HPDE6-E6E7 (cell line): ENCODE data around the gene ATP5PF.
"Not testable (repeated sequence)": the region's sequence is repeated elsewhere in the genome, so short reads cannot be mapped to it uniquely, and the experiment has no call there.

Source experiments
- DNase-seq: peaks from one replicate; pipeline ENCODE4 v3.0.0; 2011; ENCODE audit warnings: missing footprints; ENCODE audit errors: extremely low spot score

Gene ATP5PF

DNA sequence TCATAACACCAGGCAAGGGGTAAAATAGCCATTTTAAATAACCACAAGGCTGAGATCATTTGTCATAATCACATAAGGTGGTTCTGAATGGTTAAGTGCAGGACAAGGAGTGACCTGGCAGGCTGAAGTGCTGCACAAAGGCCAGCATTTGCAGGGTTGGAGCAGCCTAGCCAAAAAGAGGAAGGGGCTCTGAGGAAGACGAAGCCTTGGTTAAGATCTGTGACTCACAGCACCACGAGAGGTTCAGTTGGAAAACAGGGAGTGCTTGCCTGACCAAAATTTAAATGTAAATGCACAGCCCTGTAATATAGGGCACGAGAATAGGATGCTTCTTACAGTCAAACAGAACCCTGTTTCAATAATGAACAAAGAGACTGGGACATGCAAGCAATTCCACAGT, 12.1 kb downstream of the ATP5PF start:
- no peak for DNase-seq

DNA sequence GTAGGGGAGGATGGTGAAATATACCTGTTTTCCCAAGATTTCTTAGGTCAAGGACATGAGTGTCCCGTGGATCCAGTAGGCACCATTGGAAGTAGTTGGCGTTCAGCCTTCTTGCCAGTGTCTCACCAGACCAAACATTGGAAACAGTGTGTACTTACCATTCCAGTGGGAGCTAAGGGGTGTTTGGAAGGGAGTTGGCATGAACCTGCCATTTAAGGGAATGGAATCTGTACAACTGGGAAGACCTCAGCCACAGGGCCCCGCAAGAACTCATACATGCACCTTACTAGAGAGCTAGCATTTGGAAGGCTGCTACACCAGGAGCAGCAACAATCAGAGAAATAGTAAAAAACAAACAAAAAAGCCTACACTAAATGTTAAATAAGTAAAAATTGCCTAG, 12.7 kb downstream of the ATP5PF start:
- no peak for DNase-seq

DNA sequence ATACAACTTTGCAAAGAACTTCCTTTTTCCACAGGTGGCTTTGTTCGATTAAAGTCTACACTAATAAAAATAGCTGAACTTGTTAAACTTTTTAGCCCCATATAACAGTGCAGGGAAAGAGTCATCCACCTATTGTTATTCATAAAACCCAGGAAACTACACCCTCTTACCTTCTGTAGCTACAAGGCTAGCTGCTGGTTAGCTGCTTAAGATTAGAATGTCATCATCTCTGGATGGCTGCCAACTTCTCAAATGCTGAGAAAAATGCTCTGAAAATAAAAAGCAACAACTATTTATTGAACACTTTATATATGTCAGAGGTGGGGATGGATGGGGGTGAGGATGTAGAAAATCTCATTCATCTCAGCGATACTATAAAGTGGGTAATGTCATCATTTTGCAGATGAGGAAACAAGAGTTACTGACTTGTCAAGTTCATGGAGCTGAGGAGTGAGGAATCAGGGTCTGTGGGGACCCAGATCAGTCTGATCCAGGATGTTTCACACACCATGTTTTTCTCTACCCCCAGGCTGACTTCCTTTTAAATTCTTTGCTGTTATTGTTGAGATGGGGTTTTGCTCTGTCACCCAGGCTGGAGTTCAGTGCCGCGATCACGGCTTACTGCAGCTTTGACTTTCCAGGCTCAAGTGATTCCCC, 17.1 kb downstream of the ATP5PF start:
- DNase-seq: no peak

DNA sequence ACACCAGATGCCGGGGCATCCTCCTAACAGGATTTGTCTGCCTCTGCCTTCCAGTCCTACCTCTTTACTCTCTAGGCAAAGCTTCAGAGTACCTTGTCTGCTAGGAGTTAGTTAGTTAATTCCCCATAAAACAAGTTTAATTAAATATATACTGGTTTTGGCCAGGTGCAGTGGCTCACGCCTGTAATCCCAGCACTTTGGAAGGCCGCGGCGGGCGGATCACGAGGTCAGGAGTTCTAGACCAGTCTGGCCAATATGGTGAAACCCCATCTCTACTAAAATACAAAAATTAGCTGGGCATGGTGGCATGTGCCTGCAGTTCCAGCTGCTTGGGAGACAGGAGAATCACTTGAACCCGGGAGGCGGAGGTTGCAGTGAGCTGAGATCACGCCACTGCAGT, 20.6 kb downstream of the ATP5PF start:
- not testable (repeated sequence) for DNase-seq

DNA sequence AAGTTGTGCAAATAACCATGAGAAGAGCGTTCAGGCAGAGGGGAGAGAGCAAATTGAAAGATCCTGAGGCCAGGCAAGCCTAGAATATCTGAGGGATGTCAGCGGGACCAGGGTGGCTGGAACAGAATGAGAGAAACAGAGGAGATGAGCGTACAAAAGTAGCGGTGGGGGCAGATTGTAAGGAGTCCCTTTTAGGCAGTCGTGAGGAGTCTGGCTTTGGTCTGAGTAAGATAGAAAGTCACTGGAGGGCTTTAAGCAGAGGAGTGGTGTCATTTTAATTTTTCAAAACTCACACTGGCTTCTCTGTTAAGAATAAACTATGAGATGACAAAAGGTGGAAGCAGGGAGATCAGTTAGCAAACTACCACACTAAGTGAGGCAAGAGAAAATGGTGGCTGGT, 24.2 kb downstream of the ATP5PF start:
- DNase-seq: no peak

DNA sequence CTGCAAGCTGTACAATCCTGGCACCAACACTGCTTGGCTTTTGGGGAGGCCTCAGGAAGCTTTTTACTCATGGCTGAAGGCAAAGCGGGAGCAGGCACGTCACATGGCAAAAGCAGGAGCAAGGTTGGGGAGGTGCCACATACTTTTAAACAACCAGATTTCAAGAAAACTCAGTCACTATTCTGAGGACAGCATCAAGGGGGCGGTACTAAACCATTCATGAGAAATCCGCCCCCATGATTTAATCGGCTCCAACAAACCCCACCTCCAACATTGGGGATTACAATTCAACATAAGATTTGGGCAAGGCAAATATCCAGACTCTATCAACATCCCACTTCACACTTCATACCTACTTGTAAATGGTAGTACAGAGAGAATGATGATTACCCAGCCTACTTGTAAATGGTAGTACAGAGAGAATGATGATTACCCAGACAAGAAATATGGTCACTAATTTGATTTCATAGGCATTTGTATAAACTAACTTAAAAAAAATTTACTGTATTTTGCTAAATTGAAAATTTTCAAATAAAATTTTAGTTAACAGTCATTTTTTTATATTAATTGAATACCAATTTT, 24.9 kb downstream of the ATP5PF start:
- DNase-seq: no peak

DNA sequence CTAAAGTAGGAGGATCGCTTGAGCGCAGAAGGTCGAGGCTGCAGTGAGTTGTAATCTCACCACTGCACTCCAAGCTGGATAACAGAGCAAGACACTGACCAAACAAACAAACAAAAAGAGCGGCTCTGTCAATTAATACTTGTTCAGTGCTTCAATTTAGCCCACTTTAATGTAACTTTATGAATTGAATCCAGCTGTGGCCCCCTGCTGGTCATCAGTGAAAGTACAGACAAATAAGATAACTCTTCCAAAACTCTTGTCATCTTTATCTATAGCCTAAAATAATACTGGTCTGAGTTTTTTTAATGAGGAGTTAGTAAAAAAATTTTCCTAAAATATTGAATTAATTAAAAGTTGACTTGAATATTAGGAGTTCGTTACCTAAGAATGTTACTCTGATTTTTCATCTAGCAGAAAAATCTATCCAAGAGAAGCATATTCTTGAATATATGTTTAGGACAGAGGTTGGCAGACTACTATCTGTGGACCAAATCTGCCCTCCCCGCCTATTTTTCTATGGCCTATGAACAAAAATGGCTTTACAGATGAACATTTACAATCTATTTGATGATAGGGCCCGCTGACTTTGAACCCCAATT, 26.1 kb downstream of the ATP5PF start:
- no peak for DNase-seq

DNA sequence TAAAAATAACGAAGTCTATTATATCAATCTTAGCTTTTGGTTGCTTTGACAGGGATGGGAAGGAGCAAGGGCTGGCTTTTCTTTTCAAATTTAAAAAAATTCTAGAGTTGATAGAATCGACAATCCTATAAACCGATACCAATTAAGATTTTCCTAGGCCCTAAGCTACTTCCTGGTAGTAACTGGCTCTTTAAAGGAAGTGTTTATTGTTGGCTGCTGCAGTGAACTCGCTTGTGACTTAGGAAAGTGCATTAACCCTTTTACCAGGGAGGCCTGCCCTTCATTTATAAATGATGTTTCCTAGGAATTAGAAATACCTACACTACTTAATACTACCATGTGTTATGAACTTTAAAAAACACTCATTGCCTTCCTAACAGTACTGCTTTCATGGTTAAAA, 33.2 kb downstream of the ATP5PF start:
- DNase-seq: no peak

DNA sequence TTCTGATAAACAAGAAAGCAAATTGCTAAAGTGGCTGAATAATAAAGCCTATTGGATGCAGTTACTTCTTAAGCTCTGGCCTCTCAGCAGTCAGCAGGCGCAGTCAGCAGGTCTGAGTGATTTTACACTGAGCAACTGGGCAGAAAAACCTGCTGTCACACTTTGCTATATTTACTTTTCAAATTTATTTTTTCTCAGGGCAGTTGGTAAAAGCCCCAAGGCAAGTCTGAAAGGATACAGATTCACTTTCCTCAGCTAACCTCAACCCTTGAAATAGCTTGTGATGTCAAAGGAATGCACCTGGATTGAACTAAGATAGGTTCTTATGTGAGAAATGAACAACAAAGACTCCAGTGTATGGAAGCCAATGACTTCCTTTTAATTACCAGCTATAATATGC, 34.0 kb downstream of the ATP5PF start:
- DNase-seq: no peak

DNA sequence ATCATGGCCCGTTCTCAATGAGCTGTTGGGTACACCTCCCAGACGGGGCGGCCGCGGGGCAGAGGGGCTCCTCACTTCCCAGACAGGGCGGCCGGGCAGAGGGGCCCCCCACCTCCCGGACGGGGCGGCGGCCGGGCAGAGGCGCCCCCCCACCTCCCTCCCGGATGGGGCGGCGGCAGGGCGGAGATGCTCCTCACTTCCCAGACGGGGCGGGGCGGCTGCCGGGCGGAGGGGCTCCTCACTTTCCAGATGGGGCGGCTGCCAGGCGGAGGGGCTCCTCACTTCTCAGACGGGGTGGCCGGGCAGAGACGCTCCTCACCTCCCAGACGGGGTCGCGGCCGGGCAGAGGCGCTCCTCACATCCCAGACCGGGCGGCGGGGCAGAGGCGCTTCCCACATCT, 39.2 kb downstream of the ATP5PF start:
- DNase-seq: not testable (repeated sequence)

DNA sequence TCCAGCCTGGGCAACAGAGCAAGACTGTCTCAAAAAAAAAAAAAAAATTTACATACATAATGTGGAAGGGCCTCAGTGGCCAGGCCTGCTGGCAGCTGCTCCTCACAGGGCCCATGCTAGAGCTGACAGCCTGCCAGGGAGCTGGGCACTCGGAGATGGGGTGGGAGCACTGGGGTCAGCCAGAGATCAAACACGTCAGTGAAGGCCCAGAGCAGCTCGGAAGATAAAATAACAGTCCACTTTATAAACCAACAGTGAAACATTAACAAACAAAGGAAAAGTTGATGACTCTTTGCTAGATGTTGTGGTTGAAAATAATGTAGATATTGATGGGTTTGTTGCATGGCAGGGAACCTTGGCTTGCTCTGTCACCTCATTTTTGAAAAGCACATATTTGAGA, 42.7 kb downstream of the ATP5PF start:
- DNase-seq: no peak

DNA sequence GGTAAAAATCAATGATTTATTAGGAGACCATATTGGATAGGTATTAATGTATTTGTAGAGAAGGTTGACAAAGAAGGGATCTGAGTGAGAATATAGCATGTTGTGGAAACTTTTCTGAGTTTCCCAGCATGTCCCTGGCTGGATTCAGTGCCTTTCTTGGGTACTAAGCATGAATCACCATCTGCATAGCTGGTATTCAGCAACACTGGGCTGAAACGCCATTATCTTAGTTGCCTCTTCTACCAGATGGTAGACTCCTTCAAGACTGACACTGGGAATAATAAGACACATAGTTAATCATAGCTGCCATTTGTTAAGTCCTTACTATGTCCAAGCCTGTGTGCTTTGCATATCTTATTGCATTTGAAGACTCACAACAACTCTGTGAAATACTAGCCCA, 45.5 kb downstream of the ATP5PF start:
- no peak for DNase-seq

DNA sequence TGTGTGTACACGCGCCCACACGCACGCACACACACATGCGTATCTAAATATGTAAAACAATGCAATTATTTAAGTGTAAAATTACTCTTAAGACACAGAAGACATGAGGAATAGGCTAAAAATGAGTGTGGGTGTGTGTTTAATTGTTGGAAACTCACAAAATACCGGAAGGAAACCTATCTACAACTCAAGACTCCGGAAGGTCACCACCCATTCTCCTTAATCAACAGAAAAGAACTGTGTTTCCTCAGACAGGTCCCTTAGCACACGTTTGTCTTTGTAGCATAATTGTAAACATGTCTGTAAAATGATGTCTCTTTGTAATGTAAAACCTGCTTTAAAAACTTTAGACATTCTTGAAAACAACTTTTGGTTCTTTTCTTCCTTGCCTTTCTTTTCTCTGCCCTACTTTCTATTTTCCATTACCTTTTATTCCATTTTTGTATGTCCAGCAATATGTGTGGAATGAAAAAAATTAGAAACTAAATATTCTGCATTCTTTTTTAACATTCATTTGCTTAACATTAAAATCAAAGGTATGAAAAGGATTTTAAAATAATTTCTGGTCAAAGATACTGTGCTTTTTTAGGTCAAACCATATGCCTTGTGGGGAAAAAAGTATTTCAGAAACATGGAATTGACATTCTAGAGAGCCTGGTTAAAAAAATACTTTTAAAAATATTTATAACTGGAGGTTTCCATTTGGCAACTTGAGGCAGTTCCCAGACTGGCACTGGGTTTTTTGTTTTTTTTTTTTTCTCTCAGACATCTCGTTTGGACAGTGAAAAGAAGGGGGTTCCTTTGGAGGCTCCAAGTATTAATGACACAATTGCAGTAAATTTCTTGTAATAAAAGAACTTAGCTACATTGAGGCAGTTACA, 46.2 kb downstream of the ATP5PF start:
- DNase-seq: no peak

DNA sequence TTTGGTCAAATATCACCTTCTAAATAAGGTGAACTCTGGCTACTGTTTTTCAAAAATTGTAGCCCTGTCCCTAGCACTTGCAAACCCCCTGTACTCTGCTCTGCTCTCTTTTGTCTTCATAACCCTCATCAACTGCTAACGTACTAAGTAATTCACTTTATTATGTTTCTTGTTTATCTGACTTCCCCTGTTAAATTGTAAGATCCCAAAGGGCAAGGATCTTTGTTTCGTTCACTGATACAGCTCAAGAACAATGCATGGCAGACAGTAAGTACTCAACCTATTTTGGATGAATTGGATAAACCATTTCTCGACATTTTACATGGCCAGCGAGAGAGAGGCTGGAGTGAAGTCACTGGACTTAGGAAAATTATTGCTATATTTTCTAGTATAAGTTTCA, 46.9 kb downstream of the ATP5PF start:
- no peak for DNase-seq

DNA sequence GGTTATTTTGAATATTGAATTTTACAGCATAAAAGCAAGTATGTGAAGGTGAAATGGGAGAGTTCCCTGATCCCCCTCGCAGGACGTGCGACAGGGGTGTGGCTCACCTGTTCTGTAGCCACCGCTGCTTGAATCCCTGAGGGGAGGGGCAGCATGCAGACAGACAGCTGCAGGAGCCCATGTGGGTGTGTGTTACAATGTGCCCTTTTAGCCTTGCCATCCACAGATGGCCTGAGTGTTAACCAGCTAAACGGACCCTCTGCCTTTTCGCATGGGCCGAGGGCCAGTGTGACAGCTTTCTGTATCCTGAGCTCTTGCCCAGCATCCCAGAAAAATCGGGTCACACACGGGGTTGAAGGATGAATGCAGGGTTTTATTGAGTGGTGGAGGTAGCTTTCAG, 52.3 kb downstream of the ATP5PF start:
- no peak for DNase-seq

DNA sequence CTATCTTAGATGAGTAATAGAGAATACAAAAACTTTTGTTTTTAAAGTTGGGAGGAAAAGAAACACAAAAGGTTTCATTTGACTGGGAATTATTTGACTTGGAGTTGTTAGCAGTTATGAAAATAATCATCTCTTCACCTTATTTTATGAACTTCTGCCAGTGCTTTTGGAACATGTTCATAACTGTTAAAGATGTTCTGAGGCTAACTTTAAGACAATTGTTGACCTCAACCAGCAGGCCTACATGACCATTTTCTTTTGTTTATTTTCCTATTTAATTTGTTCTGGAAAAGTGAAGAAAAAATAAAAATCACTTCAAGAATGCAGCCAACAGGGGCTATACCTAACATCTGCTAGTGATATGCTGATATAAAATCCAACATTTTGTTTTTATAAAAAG, 58.3 kb downstream of the ATP5PF start:
- no peak for DNase-seq
